Coronary artery (tissue), 2 donors: ENCODE data around the gene N4BP2L1.

Experiments
- DNase-seq: peaks from one replicate; pipeline ENCODE4 v3.0.0-alpha.2; 2017; ENCODE audit warnings: low spot score
- H3K27ac ChIP-seq, 2 donors: fragments of 200-600 bp; sonication (generic); one replicate each; pipeline ENCODE4 v1.5.1; 2016 to 2019
- H3K4me3 ChIP-seq: fragments of 200-600 bp; sonication (generic); 2 replicates; pipeline ENCODE4 v1.5.1; 2016; ENCODE audit warnings: mild to moderate bottlenecking, moderate library complexity
- TF ChIP-seq, protein P1 (sequence below): fragments of 200-600 bp; sonication (generic); IDR thresholded peaks from one replicate; pipeline ENCODE4 v1.5.1; 2019; ENCODE audit warnings: antibody characterized with exemption

N4BP2L1 gene

GRCh38 chr13:32413284-32413683, 14.6 kb downstream of the N4BP2L1 start:
- Histone ChIP-seq H3K27ac (no peak overlapping the region), H3K4me3 (no peak overlapping the region)
- TF ChIP-seq, protein P1, sequence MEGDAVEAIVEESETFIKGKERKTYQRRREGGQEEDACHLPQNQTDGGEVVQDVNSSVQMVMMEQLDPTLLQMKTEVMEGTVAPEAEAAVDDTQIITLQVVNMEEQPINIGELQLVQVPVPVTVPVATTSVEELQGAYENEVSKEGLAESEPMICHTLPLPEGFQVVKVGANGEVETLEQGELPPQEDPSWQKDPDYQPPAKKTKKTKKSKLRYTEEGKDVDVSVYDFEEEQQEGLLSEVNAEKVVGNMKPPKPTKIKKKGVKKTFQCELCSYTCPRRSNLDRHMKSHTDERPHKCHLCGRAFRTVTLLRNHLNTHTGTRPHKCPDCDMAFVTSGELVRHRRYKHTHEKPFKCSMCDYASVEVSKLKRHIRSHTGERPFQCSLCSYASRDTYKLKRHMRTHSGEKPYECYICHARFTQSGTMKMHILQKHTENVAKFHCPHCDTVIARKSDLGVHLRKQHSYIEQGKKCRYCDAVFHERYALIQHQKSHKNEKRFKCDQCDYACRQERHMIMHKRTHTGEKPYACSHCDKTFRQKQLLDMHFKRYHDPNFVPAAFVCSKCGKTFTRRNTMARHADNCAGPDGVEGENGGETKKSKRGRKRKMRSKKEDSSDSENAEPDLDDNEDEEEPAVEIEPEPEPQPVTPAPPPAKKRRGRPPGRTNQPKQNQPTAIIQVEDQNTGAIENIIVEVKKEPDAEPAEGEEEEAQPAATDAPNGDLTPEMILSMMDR: no peak
- no peak for DNase-seq

DNA sequence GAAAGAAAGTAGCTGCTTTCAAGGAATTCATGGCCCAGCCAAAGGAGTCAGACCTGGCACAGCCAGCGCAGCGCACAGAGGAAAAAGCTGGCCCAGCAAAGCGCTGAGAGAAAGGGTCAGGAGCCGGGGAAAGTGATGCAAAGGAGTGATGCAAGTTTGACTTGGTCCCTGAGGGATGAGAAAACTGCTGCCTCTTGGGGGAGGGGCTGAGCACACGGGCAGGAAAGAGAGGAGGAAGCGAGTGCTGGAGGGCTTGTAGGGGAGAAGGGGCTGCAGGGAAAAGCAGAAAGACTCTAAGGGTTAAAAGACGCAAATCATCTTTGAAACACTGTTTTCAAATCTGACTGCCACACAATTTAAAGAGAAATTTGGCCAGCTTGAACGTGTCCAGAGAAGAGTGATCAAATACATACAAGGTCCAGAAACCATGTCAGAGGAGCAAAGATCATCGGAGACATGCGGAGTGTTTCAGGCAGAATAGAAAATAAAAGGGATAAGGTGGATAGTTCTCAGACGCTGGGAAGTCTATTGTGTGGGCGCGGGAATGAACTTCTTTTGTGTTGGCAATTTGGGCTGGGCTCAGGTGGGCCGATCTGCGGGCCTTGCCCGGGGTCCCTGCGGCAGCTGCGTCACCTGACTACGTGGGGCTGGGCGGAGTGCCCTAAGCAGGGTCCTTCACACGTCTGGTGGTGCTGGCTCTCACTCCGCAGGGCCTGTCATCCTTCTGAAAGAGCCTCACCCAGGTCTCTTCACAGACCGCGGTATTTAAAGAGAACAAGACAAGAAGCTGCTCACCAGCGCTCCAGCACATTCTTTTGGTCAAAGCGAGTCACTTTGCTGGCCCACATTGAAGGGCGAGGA, 18.1 kb downstream of the N4BP2L1 start:
- Histone ChIP-seq H3K27ac (peak overlapping the region in 1 of 2 donors; percentile 24), H3K4me3 (peak overlapping the region; percentile 38)
- DNase-seq: no peak
- TF ChIP-seq, protein P1: no peak

GRCh38 chr13:32409001-32409313, 19.0 kb downstream of the N4BP2L1 start:
- H3K4me3 ChIP-seq: no peak overlapping the region

GRCh38 chr13:32408296-32409000, 19.5 kb downstream of the N4BP2L1 start:
- no peak for DNase-seq
- TF ChIP-seq, protein P1: no peak
- Histone ChIP-seq H3K4me3 (no peak overlapping the region), H3K27ac (no peak overlapping the region)

More at GRCh38 chr13:32409001-32409313, 19.0 kb downstream of the N4BP2L1 start:
- DNase-seq: no peak
- no peak overlapping the region for H3K27ac ChIP-seq
- TF ChIP-seq, protein P1: no peak

GRCh38 chr13:32407854-32408253, 20.1 kb downstream of the N4BP2L1 start:
- no peak overlapping the region for H3K4me3 ChIP-seq
- no peak overlapping the region for H3K27ac ChIP-seq
- TF ChIP-seq, protein P1: no peak
- DNase-seq: no peak

DNA sequence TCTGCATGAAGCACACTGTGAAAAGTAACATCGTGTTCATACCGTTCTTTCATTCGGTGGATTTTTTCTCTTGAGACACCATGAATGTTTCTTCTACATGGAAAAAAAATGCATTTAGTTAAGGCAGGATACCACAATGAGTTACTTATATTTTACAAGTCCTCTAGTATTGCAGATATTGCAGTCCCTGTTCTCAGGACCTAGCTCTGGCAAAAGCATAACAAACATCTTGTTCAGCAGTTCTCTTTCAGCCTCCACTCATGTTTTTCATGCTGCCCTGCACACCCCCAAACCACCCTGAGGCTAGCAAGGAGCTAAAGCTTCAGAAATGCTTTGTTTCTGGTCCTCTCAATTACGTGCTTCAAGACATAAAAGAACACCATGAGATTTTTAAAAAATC, 24.8 kb downstream of the N4BP2L1 start:
- DNase-seq: no peak
- Histone ChIP-seq H3K4me3 (no peak overlapping the region), H3K27ac (no peak overlapping the region)
- TF ChIP-seq, protein P1: no peak
